ENCODE measurements around the gene BAZ2B. TPM values are rescaled to one million over a fixed set of nuclear protein-coding genes. Genes with fewer than 3 reads are reported as not detected.

The BAZ2B gene
- total RNA-seq, 2 donors from 2014 or later, result 40.2 to 47.1 TPM

GRCh38 chr2:159609811-159610549 is 6.4 kb downstream of the BAZ2B start:
- Histone ChIP-seq H3K36me3 (no peaks in the 10 kb centered on the region), H3K27ac (peak overlapping the region; percentile 31 to 90), H3K4me3 (no peak overlapping the region), H3K27me3 (no peaks in the 10 kb centered on the region), H3K9me3 (no peaks in the 10 kb centered on the region), H3K4me1 (peaks cover 0 to 47% of the 10 kb centered on the region in 2 donors)
- TF ChIP-seq CTCF (IDR thresholded peaks at IDR 0.05), result no peak
- no peak for DNase-seq (ENCODE audit: low spot score)

GRCh38 chr2:159608723-159609308 is 7.5 kb downstream of the BAZ2B start:
- H3K4me3 ChIP-seq, result no peak overlapping the region
- TF ChIP-seq CTCF (IDR thresholded peaks at IDR 0.05), result no peak
- no peaks in the 10 kb centered on the region for H3K36me3 ChIP-seq

GRCh38 chr2:159608108-159608507 is 8.2 kb downstream of the BAZ2B start:
- DNase-seq (ENCODE audit: low spot score), result no peak
- no peaks in the 10 kb centered on the region for H3K36me3 ChIP-seq
- no peak overlapping the region for H3K4me3 ChIP-seq
- no peaks in the 10 kb centered on the region for H3K27me3 ChIP-seq
- peaks cover 0 to 56% of the 10 kb centered on the region in 2 donors for H3K4me1 ChIP-seq
- no peak for TF ChIP-seq CTCF (IDR thresholded peaks at IDR 0.05)
- H3K9me3 ChIP-seq, result no peaks in the 10 kb centered on the region
- peak overlapping the region in 1 of 2 donors; percentile 42 for H3K27ac ChIP-seq

More at GRCh38 chr2:159608723-159609308, 7.5 kb downstream of the BAZ2B start:
- H3K4me1 ChIP-seq, result peaks cover 0 to 57% of the 10 kb centered on the region in 2 donors
- DNase-seq (ENCODE audit: low spot score), result no peak
- H3K9me3 ChIP-seq, result no peaks in the 10 kb centered on the region
- peak overlapping the region in 1 of 2 donors; percentile 90 for H3K27ac ChIP-seq
- H3K27me3 ChIP-seq, result no peaks in the 10 kb centered on the region

GRCh38 chr2:159606287-159606686 is 10.1 kb downstream of the BAZ2B start:
- DNase-seq (ENCODE audit: low spot score), result no peak
- Histone ChIP-seq H3K4me1 (peaks cover 0 to 45% of the 10 kb centered on the region in 2 donors), H3K9me3 (no peaks in the 10 kb centered on the region), H3K27me3 (no peaks in the 10 kb centered on the region), H3K36me3 (no peaks in the 10 kb centered on the region), H3K27ac (peak overlapping the region; percentile 41 to 67), H3K4me3 (no peak overlapping the region)
- no peak for TF ChIP-seq CTCF (IDR thresholded peaks at IDR 0.05)

- Histone ChIP-seq H3K4me3 (no peak overlapping the region), H3K36me3 (no peaks in the 10 kb centered on the region), H3K4me1 (peaks cover 0 to 42% of the 10 kb centered on the region in 2 donors), H3K27ac (peak overlapping the region; percentile 41 to 67), H3K27me3 (no peaks in the 10 kb centered on the region), H3K9me3 (no peaks in the 10 kb centered on the region)
- DNase-seq (ENCODE audit: low spot score), result no peak
- TF ChIP-seq CTCF (IDR thresholded peaks at IDR 0.05), result no peak
These were observed 10.7 kb downstream of the BAZ2B start for GRCh38 chr2:159605441-159606178.
